ENCODE results near the gene ZNF691.
"Not testable (repeated sequence)": the region's sequence is repeated elsewhere in the genome, so short reads cannot be mapped to it uniquely, and the experiment has no call there.

Gene ZNF691, protein sequence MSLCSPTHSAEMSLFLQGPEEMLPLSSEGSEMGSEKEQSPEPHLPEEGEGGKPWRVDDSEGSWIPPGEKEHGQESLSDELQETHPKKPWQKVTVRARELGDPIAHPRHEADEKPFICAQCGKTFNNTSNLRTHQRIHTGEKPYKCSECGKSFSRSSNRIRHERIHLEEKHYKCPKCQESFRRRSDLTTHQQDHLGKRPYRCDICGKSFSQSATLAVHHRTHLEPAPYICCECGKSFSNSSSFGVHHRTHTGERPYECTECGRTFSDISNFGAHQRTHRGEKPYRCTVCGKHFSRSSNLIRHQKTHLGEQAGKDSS

DNA sequence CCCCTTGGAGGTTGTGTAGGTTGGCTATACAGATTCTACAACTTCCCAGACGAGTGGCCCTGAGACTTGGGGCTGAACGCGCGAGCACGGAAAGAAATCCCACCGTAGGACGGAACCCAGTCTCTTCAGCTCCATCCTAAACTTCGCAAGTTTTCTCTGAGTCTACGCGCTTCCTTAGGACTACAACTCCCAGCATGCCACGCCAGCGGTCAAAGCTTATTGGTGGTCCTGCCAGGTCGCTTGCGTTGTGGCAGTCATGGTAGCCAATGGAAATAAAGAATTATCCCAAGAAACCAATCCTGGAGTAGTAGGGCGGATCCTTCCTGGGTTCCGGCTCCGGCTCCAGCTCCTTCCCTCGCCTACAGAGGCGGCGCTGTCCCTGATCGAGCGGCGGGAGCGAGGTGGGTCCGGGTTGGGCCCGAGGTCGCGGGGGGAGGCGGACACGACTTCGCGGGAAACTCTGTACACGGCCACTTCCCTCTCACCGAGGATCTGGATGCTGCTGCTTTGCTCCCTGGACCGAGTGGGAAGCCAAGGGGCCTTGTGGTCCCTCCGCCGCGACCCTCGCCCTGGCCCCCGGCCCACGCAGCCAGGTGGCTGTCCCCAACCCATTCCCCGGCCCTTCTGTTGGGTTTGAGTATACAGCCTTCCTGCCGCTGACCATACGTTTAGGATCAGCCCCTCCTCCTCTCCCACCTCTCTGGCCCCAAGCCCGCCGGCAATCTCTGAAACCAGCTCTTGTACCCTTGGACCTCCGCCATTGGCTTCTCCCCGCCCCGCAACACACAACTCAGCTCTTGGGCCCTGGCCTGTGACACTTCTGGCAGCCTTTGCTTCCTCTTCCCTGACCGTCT lies at the start of gene ZNF691:
Gene ZNF691, plus strand, starts transcription at position 357 of the 854 bp plus-strand sequence. CDS start 3,046 bp downstream, outside the sequence.
- peak; percentile 67 to 70 for DNase-seq (ENCODE audit: low read depth in 2 of 2)

DNA sequence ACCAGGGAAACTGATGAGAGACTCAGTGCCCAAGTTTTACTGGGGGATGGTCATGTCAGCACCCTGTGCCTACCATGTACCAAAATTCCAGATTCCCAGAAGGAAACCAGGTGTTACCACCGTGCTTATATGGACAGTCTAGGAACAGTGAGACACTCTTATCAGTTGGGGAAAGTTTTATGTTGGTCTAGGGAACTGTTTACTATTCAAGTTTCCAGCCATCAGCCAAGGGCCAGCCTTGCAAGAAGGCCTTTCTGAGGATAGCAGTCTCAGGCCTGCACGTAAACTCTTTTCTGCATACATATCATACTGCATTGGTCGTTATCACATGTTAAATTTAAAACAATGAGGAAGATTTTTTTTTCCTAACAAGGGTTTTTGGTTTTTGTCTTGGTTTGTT lies 49.0 kb upstream of the ZNF691 start:
- no peak for DNase-seq (ENCODE audit: low read depth in 2 of 2)

DNA sequence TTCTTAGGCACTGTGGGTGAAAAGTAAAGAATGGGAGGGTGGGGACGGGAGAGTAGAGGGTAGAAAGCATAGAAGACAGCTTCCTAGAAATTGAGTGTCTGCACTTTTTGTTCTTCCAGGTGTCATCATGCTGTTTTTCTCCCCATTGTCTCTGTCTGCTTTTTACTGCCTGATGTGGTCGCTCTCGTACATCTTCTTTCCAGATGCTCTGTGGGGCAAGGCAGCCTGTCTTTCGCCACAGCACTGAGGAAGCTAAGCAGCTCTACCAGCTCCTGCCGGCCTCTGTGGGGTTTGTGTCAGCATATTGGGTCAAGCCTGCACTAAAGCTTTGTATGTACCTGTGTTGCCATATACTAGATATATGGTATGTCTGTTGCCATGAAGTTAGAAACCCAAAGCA lies 48.4 kb upstream of the ZNF691 start:
- no peak for DNase-seq (ENCODE audit: low read depth in 2 of 2)

DNA sequence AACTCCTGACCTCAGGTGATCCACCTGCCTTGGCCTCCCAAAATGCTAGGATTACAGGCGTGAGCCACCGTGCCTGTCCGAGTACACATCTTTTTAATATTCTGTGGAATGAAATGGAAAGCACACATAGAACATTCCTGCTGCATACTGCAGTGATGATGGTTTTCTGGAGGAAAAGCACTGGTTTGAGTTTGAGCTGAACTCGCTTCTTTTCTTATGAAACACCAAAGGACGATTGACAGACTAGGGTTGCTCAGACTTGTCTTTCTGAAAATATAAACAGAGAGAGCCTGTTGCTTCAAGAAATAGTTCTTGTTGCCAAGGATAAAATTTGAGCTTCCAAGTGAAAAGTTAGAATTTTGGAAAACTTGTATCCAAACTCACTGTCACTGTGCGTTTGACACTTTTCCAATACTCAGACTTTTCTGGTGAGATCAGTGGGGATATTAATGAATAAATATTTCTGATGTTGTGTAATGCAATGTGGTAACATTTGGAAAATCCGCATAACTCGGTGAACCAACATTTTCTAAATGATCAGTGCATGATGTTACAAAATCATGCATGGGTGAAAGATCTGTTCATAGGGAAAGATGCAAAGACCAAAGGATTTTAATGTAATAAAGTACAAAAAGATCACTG lies 44.5 kb upstream of the ZNF691 start:
- no peak for DNase-seq (ENCODE audit: low read depth in 2 of 2)

DNA sequence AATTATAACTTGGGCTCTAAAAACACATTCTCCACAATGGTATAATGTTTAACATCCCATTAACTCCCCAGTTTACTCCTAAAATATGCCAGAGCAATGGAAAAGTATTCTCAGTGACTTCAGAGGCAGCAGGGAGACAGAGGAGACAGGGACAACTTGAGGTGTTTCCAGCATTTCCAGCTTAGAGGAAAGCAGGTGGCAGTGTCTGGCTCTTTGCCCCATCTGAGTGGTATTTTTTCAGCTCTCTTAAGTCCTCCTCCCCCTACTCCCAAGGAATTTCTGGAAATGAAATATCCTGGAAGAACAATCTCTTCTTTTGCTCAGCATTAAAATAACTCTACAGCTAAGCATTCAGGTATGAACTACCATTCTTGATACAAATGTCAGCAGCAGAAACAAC lies 40.2 kb upstream of the ZNF691 start:
- no peak for DNase-seq (ENCODE audit: low read depth in 2 of 2)

DNA sequence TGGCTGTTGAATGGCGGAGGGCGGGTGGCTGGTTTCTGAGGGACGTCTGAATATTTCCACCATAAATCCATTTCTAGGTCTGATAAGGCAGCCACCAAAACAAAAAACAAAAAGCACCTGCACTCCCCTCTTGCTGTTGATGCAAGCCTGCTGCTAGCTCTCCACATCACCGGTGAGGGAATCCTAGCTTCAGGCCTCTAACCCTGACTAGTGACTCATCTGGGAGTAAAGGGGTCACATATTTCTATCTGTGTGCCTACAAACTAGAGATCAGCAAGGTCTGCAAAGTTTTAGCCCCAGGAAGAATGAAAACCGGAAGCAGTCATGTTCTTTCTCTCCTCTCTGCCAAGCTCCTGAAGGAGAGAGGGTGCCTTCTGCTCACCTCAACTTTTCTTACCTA lies 39.8 kb upstream of the ZNF691 start:
- DNase-seq (ENCODE audit: low read depth in 2 of 2): no peak

DNA sequence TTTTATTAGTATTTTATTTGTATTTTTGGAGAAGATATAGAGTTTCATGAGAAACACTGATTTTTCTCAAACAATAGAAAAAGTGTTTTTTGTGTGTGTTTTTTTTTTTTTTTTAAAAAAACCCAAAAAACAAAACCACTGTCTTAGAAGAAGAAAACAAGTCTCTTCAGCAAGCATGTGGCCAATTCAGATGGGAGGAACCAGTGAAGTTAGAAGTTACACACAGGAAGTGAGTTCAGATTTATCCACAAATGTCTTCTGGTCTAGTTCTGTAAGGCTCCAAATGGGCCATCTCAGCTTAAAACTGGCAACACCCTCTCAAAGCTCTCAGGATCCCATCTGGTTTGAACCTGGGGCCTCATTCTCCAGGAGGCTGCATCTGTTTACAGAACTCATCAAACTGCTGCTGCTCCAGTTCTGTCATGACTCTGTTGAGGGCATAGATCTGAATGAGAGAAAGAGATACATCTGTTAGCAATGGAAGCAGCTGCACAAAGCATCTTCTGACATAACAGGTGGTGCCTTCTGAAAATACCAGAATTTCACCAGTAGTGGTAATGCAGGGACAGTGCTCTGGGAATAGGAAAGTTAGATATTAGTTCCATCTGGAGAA lies 39.3 kb upstream of the ZNF691 start:
- DNase-seq (ENCODE audit: low read depth in 2 of 2): no peak

DNA sequence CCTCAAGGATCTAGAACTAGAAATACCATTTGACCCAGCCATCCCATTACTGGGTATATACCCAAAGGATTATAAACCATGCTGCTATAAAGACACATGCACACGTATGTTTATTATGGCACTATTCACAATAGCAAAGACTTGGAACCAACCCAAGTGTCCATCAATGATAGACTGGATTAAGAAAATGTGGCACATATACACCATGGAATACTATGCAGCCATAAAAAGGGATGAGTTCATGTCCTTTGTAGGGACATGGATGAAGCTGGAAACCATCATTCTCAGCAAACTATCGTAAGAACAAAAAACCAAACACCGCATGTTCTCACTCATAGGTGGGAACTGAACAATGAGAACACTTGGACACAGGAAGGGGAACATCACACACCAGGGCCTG lies 31.6 kb upstream of the ZNF691 start:
- not testable (repeated sequence) for DNase-seq (ENCODE audit: low read depth in 2 of 2)

DNA sequence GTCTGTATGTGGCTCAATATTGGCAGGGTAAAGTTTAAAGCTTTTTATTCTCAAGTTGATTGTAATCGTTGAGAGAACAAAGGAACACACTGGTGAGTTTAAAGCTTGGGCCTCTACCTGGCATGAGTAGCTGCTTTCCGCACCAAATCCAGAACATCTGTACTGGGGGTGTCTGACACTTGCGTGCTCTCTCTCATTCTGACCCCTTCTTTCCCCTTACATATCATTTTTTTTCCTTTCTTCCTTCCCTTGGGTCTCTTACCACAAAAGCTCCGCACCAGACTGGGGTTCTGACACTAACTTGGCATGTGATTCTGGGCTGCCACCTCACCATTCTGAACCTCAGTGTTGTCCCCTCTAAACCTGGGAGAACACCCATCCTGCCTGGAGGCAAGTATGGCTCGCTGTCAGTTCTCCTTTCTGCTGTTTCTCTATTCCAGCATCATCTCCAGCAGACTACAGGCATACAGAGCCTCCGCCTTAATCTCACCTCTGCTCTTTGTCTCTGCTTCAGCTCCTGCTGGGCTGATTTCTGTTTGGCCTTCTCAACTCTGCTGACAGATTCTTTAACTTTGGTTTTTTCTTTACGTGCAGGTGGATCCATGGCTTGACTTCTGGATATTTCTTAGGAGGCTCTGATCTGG lies 30.4 kb upstream of the ZNF691 start:
- DNase-seq (ENCODE audit: low read depth in 2 of 2): no peak

DNA sequence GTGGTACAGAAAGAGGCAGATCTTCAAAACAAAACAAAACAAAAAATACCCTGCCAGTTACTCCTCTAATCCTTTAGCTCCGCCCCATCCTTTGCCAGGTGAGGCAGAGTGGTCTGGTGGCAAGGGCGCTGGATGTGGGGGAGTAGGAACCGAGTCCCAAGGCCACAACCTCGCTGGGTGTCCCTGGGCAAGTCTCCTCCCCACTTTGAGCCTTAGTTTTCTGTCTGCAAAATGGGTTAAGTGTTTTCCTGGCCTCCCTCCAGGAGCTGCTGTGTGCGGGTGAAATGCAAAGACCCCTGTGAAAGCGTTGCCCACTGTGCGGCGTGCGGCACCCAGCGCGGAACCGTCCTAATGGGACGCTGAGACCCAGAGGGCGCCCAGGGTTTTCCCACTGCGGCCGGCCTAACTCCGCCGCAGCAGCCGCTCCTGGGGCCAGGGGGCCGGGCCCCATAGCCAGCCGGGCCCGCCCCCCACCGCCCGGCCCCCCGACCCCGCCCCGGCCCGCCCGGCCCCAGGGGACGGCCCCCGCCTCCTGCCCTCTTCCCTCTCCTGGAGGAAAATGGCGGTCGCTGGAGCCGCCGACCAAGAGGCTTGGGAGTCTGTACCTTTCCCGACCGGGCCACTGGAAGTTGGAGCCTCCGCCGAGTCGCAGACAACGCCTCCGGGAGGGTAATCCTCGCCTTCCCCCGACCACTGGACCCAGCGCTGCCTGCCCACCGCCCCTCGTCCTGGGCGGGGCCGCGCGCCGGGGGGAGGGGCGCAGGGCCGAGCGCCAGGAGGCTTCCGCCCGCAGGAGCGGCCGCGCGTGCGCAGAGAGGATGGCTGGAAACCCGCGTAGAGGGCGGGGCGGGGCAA lies 29.6 kb upstream of the ZNF691 start, which contains the start of the genes ERMAP and SVBP:
Gene ERMAP, plus strand, starts transcription at position 538 of the 855 bp plus-strand sequence. CDS start 13,327 bp downstream, outside the sequence.
Gene SVBP, minus strand, starts transcription at position 813 of the 855 bp plus-strand sequence. CDS start 853 bp downstream, outside the sequence.
- DNase-seq (ENCODE audit: low read depth in 2 of 2): peak; percentile 93

DNA sequence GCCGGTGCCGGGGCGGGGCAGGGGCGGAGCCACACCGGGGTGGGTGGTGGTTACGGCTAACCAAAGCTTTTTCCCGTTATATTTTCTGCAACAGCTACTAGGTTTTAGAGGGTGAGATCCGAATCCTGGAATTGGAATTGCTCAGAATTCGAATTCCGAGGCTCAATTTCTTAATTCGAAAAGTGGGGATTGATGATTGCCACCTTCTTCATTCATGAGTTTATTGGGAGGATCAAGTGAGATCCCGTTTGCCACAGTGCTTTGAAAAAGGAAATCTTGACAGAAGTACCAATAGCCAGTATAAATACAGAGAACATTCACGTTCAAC lies 29.0 kb upstream of the ZNF691 start:
- no peak for DNase-seq (ENCODE audit: low read depth in 2 of 2)

DNA sequence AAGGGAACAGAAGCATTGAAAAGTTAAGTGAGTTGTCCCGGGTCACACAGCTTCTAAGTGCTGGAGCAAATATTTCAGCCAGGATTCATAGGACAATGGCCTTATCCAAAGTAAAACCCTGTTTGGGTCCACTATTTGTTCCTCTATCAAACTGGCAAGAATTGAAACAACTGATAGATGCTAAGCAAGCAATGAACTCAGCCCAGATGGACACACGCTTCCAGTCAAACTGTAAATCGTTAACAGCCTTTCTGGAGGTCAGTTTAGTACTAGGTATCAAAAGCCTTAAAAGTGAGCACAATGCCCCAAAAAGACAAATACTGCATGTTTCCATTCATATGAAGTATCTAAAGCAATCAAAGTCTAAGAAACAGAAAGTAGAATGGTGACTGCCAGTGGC lies 28.4 kb upstream of the ZNF691 start:
- no peak for DNase-seq (ENCODE audit: low read depth in 2 of 2)

DNA sequence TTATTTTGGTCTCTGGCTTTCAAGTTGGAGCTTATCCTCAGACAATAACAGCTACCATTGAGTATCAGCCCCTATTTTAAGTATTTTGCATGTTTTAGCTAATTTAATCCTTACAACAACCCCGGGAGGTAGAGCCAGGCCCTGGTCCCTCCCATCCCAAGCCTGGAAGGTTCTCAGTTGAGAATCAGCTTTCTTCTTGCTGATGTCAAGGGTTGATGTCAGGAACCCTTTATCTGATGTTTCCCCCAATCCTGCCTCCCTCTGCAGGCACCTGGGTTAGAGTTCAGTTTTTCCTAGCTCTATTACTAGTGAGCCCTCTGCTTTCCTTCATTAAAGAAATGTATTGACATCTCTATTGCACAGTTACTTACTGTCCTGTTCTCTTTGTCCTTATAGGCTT lies 25.6 kb upstream of the ZNF691 start:
- no peak for DNase-seq (ENCODE audit: low read depth in 2 of 2)

DNA sequence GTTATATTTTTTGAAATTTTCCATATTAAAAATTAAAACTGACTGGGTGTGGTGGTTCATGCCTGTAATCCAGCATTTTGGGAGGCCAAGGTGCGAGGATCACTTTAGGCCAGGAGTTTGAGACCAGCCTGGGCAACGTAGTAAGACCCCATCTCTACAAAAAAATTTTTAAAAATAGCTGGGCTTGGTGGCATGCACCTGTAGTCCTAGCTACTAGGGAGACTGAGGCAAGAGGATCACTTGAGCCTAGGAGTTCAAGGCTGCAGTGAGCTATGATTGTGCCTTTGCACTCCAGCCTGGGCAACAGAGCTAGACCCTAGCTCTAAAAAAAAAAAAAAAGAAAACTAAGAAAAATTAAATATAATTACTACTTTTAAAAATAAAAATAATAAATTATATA lies 24.7 kb upstream of the ZNF691 start:
- DNase-seq (ENCODE audit: low read depth in 2 of 2): no peak

DNA sequence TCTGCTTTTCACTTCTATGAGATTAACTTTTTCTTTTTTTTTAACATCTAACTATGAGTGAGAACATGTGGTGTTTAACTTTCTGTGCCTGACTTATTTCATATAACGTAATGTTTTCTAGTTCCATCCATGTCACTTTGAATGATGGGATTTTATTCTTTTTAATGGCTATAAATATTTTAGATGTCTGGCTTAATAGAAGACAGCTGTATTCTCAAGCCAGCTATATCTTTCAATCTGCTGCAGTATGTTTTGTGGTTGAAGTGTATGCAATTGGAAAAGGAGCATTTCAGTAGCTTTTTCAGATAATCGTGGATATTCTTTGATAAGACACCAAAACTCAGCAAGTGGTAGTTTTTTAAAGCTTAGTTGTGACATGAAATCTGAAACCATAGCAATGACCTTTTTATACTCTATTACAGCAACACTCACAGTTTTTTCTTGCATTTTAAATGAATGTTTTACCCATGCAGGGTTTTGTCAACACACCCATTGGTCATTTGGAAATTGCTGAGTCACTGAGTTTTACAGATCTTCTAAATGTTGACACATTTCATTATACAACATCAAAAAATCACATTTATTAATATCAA lies 23.5 kb upstream of the ZNF691 start:
- no peak for DNase-seq (ENCODE audit: low read depth in 2 of 2)

DNA sequence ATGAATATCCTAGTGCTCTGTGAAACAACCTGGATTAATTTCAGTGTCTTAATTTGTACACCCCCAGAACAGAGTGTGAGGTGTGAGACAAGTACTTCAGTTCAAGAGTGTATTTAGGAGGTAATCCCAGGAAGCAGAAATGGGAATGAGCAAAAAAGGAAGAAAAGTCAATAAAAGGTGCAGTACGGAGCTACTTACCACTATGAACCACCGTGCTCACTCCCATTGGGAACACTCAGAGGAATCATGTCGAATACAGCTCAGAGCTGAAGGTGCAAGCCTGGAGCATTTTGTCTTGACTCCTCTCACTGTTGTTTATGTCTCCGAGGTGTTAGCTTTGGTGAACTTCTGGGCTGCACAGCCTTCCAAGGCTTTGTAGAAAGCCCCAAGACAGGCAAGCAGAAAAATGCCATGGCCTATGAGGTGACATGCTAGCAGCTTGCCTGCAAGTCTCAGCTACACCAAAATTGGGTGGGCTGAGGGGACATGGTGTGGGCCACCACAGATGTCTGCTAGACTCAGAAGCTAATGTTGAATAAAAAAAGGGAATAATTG lies 21.9 kb upstream of the ZNF691 start:
- DNase-seq (ENCODE audit: low read depth in 2 of 2): no peak

DNA sequence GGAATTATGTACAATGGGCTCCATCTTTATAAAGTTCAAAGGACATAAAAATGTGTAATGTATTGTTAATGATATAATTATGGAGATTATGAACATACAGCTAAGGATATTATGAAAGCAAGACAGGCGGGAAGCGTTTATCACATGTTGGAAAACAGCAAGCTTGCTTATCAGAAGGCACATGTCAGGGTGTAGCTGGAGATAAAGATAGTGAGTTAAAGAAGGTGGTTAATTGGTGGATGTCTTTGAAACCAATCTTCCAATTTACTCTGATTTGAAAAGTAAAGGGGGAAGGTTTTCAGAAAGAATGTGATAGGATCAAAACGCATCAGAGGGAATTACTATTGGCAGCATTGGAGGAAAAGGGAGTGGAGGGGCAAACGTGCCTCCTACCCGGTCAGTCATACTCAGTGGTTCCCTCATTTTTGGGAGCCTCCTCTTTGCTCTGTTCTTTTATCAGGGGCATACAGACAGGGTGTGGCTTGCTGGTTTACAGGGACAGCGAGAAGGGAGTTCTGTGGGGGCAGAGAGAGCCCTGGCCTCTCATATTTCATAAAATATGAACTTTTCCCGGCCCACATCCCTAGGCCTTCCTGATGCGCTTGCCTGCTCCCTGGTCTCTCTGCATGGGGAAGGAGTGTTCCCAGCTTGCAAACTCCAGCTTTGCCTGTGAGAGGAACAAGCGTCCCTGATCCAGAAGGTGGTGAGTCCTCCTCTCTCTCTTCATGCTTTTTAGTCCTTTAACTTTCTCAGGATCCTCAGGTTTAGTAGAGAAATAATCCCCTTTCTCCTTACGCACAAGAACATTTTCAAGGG lies 21.2 kb upstream of the ZNF691 start:
- no peak for DNase-seq (ENCODE audit: low read depth in 2 of 2)

DNA sequence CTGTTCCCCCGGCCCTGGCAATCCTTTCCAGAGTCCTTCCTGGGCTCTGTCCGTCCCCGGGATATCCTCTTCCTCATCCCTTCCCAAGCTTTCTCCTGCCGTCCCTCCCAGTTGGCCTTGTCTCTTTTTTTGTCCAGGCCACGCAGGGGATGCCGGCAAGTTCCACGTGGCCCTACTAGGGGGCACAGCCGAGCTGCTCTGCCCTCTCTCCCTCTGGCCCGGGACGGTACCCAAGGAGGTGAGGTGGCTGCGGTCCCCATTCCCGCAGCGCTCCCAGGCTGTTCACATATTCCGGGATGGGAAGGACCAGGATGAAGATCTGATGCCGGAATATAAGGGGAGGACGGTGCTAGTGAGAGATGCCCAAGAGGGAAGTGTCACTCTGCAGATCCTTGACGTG lies 15.8 kb upstream of the ZNF691 start:
- no peak for DNase-seq (ENCODE audit: low read depth in 2 of 2)

DNA sequence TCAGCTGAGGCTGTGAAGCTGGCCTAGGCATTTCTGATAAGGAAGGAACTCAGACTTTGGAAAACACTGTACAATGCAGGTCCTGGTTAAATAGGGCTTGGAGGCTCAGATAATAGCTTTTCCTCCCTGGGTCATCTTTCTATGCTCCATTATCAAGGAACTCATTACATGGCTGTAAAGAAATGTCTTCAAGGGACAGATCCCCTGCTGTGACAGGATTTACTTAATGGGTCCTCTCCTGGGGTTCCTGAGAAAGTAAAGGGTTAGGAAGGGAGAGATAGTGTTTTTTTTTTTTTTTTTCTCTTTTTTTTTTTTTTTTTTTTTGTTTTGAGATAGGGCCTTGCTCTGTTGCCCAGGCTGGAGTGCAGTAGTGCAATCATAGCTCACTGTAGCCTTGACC lies 15.1 kb upstream of the ZNF691 start:
- DNase-seq (ENCODE audit: low read depth in 2 of 2): no peak
